ENCODE data around the gene ATF4. TPM values are rescaled to one million over a fixed set of nuclear protein-coding genes. Genes with fewer than 3 reads are reported as not detected.

The ATF4 gene
- total RNA-seq, 1 experiment from 2014 or later, result 177 TPM

DNA sequence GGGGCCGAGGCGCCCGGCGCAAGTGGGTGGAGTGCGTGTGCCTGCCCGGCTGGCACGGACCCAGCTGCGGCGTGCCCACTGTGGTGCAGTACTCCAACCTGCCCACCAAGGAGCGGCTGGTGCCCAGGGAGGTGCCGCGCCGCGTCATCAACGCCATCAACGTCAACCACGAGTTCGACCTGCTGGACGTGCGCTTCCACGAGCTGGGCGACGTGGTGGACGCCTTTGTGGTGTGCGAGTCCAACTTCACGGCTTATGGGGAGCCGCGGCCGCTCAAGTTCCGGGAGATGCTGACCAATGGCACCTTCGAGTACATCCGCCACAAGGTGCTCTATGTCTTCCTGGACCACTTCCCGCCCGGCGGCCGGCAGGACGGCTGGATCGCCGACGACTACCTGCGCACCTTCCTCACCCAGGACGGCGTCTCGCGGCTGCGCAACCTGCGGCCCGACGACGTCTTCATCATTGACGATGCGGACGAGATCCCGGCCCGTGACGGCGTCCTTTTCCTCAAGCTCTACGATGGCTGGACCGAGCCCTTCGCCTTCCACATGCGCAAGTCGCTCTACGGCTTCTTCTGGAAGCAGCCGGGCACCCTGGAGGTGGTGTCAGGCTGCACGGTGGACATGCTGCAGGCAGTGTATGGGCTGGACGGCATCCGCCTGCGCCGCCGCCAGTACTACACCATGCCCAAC, 32.4 kb upstream of the ATF4 start:
- DNase-seq (ENCODE audit: low read depth, low spot score) (no peak), ATAC-seq (no peak)
- in situ Hi-C loops (cut with HindIII; ENCODE audit: low pct_unique_long_range_greater_than_20kb, low sequenced_read_pairs), result no loop called here
- Histone ChIP-seq H3K27me3 (ENCODE audit: control insufficient read depth, insufficient read depth, low read length) (no peaks in the 10 kb centered on the region), H3K9me3 (ENCODE audit: control insufficient read depth, insufficient read depth, low read depth, low read length) (no peaks in the 10 kb centered on the region), H3K4me1 (ENCODE audit: control insufficient read depth, insufficient read depth, low read length) (no peaks in the 10 kb centered on the region), H3K27ac (ENCODE audit: low read length) (no peak overlapping the region), H3K4me3 (ENCODE audit: low read depth in 2 of 2, low read length in 2 of 2) (no peak overlapping the region), H3K36me3 (ENCODE audit: control insufficient read depth, insufficient read depth, low read length) (no peaks in the 10 kb centered on the region)
- ChIA-PET POLR2A (no interaction called here), CTCF (no interaction called here)
- no peak for TF ChIP-seq SIN3A (IDR thresholded peaks at IDR 0.05; ENCODE audit: borderline replicate concordance, insufficient read depth, low read depth, low read length)
- TF ChIP-seq POLR2AphosphoS5 (IDR thresholded peaks at IDR 0.05; ENCODE audit: low read depth, low read length), result no peak
- no peak for TF ChIP-seq TCF7L2 (IDR thresholded peaks at IDR 0.05; ENCODE audit: low read depth, low read length)
- TF ChIP-seq, protein P1, sequence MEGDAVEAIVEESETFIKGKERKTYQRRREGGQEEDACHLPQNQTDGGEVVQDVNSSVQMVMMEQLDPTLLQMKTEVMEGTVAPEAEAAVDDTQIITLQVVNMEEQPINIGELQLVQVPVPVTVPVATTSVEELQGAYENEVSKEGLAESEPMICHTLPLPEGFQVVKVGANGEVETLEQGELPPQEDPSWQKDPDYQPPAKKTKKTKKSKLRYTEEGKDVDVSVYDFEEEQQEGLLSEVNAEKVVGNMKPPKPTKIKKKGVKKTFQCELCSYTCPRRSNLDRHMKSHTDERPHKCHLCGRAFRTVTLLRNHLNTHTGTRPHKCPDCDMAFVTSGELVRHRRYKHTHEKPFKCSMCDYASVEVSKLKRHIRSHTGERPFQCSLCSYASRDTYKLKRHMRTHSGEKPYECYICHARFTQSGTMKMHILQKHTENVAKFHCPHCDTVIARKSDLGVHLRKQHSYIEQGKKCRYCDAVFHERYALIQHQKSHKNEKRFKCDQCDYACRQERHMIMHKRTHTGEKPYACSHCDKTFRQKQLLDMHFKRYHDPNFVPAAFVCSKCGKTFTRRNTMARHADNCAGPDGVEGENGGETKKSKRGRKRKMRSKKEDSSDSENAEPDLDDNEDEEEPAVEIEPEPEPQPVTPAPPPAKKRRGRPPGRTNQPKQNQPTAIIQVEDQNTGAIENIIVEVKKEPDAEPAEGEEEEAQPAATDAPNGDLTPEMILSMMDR (IDR thresholded peaks at IDR 0.05), result no peak
- no peak for TF ChIP-seq REST (IDR thresholded peaks at IDR 0.05; ENCODE audit: insufficient read depth in 1 of 2, low read depth in 2 of 2, low read length in 1 of 2)
- no TSS peak for BruUV-seq (replicated peaks)
- intact Hi-C loops (cut with micrococcal nuclease; ENCODE audit: unreplicated experiment), result no loop called here

GRCh38 chr22:39488563-39489083, 31.7 kb upstream of the ATF4 start:
- Histone ChIP-seq H3K27ac (ENCODE audit: low read length) (no peak overlapping the region), H3K4me3 (ENCODE audit: low read depth in 2 of 2, low read length in 2 of 2) (no peak overlapping the region), H3K36me3 (ENCODE audit: control insufficient read depth, insufficient read depth, low read length) (no peaks in the 10 kb centered on the region), H3K27me3 (ENCODE audit: control insufficient read depth, insufficient read depth, low read length) (no peaks in the 10 kb centered on the region), H3K9me3 (ENCODE audit: control insufficient read depth, insufficient read depth, low read depth, low read length) (no peaks in the 10 kb centered on the region), H3K4me1 (ENCODE audit: control insufficient read depth, insufficient read depth, low read length) (no peaks in the 10 kb centered on the region)
- ChIA-PET POLR2A (no interaction called here), CTCF (no interaction called here)
- BruUV-seq (replicated peaks), result no TSS peak
- no peak for ATAC-seq
- DNase-seq (ENCODE audit: low read depth, low spot score), result no peak
- no peak for TF ChIP-seq TCF7L2 (IDR thresholded peaks at IDR 0.05; ENCODE audit: low read depth, low read length)
- no peak for TF ChIP-seq REST (IDR thresholded peaks at IDR 0.05; ENCODE audit: insufficient read depth in 1 of 2, low read depth in 2 of 2, low read length in 1 of 2)
- no peak for TF ChIP-seq SIN3A (IDR thresholded peaks at IDR 0.05; ENCODE audit: borderline replicate concordance, insufficient read depth, low read depth, low read length)
- TF ChIP-seq, protein P1 (IDR thresholded peaks at IDR 0.05), result no peak
- TF ChIP-seq POLR2AphosphoS5 (IDR thresholded peaks at IDR 0.05; ENCODE audit: low read depth, low read length), result no peak
- intact Hi-C loops (cut with micrococcal nuclease; ENCODE audit: unreplicated experiment) (no loop called here), in situ Hi-C loops (cut with HindIII; ENCODE audit: low pct_unique_long_range_greater_than_20kb, low sequenced_read_pairs) (no loop called here)

Data from Panc1 (cell line).